A673 (cell line): ENCODE measurements around the gene SMAGP. TPM values are rescaled to one million over a fixed set of nuclear protein-coding genes. Genes with fewer than 3 reads are reported as not detected.

ENCODE experiments used
- BruUV-seq: library from RNA; stranded (reverse); fragments of 400-500 nt; replicated peaks from 2 replicates; lab custom pipeline; 2021; lab: Mats Ljungman, UMichigan
- CTCF ChIA-PET: fragments of 300-600 bp; sonication (Branson Sonifier 250); formaldehyde crosslinking; loops from one replicate; lab custom pipeline; 2022; ENCODE audit warnings: antibody characterized with exemption; lab: Charles Lee
- POLR2A ChIA-PET: fragments of 300-600 bp; sonication (Branson Sonifier 250); formaldehyde crosslinking; loops from one replicate; lab custom pipeline; 2022; ENCODE audit warnings: antibody characterized with exemption; ENCODE audit not compliant: low non-redundant PET; lab: Charles Lee
- DNase-seq: peaks from one replicate; pipeline ENCODE4 v3.0.0-alpha.2; 2015; ENCODE audit warnings: low spot score
- H3K27ac ChIP-seq: fragments of 200-600 bp; sonication (generic); 2 replicates; pipeline ENCODE4 v1.5.1; 2016; ENCODE audit warnings: mixed run types, low read depth, mild to moderate bottlenecking, mixed read lengths, antibody characterized with exemption, low read length; ENCODE audit not compliant: poor library complexity, severe bottlenecking
- H3K27me3 ChIP-seq: fragments of 200-600 bp; sonication (generic); replicated peaks from 2 replicates; pipeline ENCODE4 v1.6.1; 2017; ENCODE audit warnings: mixed run types, low read depth, mild to moderate bottlenecking, mixed read lengths, antibody characterized with exemption, low read length; ENCODE audit not compliant: insufficient read depth, poor library complexity
- H3K36me3 ChIP-seq: fragments of 200-600 bp; sonication (generic); 2 replicates; pipeline ENCODE4 v1.6.1; 2016; ENCODE audit warnings: mixed run types, mild to moderate bottlenecking, mixed read lengths, antibody characterized with exemption, low read length; ENCODE audit not compliant: insufficient read depth, poor library complexity, severe bottlenecking
- H3K4me1 ChIP-seq: fragments of 200-600 bp; sonication (generic); 2 replicates; pipeline ENCODE4 v1.6.1; 2017; ENCODE audit warnings: mixed run types, mild to moderate bottlenecking, mixed read lengths, antibody characterized with exemption, low read length; ENCODE audit not compliant: insufficient read depth, poor library complexity, severe bottlenecking
- H3K4me3 ChIP-seq: fragments of 200-600 bp; sonication (generic); 2 replicates; pipeline ENCODE4 v1.5.1; 2016; ENCODE audit warnings: low read depth, mixed run types, mild to moderate bottlenecking, mixed read lengths, low read length; ENCODE audit not compliant: poor library complexity, severe bottlenecking
- H3K9me3 ChIP-seq: fragments of 200-600 bp; sonication (generic); 2 replicates; pipeline ENCODE4 v1.6.1; 2016; ENCODE audit warnings: mixed run types, low read depth, mild to moderate bottlenecking, mixed read lengths, antibody characterized with exemption, low read length; ENCODE audit not compliant: poor library complexity, severe bottlenecking
- CTCF ChIP-seq: fragments of 300-800, 200-600 bp; sonication (generic); conservative IDR thresholded peaks from 2 replicates; pipeline ENCODE4 v1.5.1; 2017; ENCODE audit warnings: low read depth, mild to moderate bottlenecking, antibody characterized with exemption, low read length, moderate library complexity, mixed read lengths
- EZH2 ChIP-seq: fragments of 200-600 bp; sonication (generic); IDR thresholded peaks from 2 replicates; pipeline ENCODE4 v1.6.1; 2017; ENCODE audit warnings: borderline replicate concordance, low read depth, mild to moderate bottlenecking, mixed read lengths, antibody characterized with exemption, low read length; ENCODE audit not compliant: poor library complexity, severe bottlenecking
- intact Hi-C: fragments of 100-400 bp; cut with micrococcal nuclease; formaldehyde crosslinking; loops from one replicate; pipeline ENCODE4 v1.10.0; 2022; ENCODE audit not compliant: unreplicated experiment
- total RNA-seq: library from RNA; stranded (reverse); gene quantifications from 2 replicates; pipeline ENCODE4 v1.2.3, GENCODE V29; 2021

Gene SMAGP
- total RNA-seq, 1 experiment from 2014 or later: 26.5 TPM

DNA sequence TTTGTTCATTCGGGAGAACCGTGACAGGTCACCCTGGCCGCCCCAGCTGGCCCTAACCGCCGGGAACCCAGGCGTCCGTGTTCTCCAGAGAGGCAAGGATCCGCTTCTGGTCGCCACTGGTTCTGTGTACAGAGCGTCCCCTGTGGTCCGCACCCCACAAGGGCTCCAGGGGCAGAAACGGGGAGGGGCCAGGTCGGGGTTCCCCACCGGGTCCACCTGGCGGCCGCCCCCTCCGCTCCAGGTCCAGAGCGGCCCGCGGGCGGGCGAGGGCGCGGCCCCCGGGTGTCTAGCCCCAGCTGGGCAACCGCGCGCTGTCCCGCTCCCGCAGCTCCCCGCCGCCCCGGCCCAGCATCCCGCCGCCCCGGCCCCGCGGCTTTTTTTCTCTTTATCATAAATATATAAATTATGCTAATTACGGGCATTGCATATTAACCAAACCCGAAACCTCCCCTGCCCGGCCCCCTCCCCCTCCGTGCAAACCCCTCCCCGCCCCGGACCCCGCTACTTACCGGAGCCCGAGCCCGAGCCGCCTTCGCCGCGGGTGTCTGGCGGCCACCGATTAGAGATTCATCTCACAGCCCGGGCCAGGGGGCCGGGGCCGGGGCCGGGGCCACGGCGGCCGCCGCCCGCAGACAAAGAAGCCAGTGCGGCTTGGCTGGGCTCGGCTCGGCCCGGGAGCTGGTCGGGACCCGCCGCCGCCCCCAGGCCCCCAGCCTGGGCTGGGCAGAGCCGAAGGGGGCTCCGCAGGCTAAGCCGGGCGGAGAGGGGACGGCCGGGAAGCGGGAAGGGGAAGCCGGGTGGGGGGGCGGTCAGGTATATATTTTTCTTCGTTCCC, 52.9 kb downstream of the SMAGP start:
- BruUV-seq: no TSS peak
- CTCF ChIA-PET: interaction anchor here (0.6 to 0.7 kb wide), 7 partner anchors 21 to 923 kb away, joined by 3 to 9 read pairs (median 8); no protein-coding TSS in a partner anchor
- Histone ChIP-seq H3K4me1 (peaks cover 7% of the 10 kb centered on the region), H3K36me3 (no peaks in the 10 kb centered on the region), H3K27ac (peak overlapping the region; percentile 97), H3K9me3 (no peaks in the 10 kb centered on the region), H3K4me3 (peak overlapping the region; percentile 86), H3K27me3 (no peaks in the 10 kb centered on the region)
- POLR2A ChIA-PET: interaction anchor here (0.6 to 0.7 kb wide), 5 partner anchors 11 to 145 kb away, joined by 4 to 17 read pairs (median 8); no protein-coding TSS in a partner anchor
- TF ChIP-seq CTCF: 0 out of 2 replicates have a peak, but pooled peaks have one; percentile 27
- TF ChIP-seq EZH2: no peak
- peak; percentile 33 for DNase-seq
- intact Hi-C loops: no loop called here

- Histone ChIP-seq H3K9me3 (no peaks in the 10 kb centered on the region), H3K27ac (no peak overlapping the region), H3K4me3 (peak overlapping the region; percentile 86), H3K4me1 (peaks cover 7% of the 10 kb centered on the region), H3K36me3 (no peaks in the 10 kb centered on the region), H3K27me3 (no peaks in the 10 kb centered on the region)
- ChIA-PET CTCF (no interaction called here), POLR2A (no interaction called here)
- no peak for DNase-seq
- BruUV-seq: no TSS peak
- TF ChIP-seq EZH2 (no peak), CTCF (no peak)
- intact Hi-C loops: no loop called here
Measured at GRCh38 chr12:51216642-51217041, 53.6 kb downstream of the SMAGP start.

DNA sequence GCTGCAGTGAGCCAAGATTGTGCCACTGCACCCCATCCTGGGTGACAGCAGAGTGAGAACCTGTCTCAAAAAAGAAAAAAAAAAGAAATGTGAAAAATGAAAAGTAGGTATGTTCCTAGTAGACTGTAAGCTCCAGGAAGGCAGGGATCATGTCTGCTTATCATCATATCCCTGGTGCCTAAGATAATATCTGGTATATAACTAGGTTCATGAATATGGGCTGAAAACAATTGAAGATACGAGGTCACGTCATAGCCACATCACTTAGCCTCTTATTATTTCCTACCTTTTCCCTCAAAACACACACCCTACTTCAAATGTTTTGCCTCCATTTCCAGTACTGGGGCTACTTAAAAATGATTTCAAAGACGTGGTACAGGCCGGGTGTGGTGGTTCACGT, 55.3 kb downstream of the SMAGP start:
- H3K27ac ChIP-seq: no peak overlapping the region
- H3K9me3 ChIP-seq: no peaks in the 10 kb centered on the region
- H3K27me3 ChIP-seq: no peaks in the 10 kb centered on the region
- no peak for DNase-seq
- H3K4me1 ChIP-seq: peaks cover 7% of the 10 kb centered on the region
- ChIA-PET POLR2A (no interaction called here), CTCF (no interaction called here)
- no peak overlapping the region for H3K4me3 ChIP-seq
- no peaks in the 10 kb centered on the region for H3K36me3 ChIP-seq
- intact Hi-C loops: no loop called here
- no TSS peak for BruUV-seq
- TF ChIP-seq CTCF (no peak), EZH2 (no peak)
